Measurements from ENCODE around the gene ENDOV.

DNA sequence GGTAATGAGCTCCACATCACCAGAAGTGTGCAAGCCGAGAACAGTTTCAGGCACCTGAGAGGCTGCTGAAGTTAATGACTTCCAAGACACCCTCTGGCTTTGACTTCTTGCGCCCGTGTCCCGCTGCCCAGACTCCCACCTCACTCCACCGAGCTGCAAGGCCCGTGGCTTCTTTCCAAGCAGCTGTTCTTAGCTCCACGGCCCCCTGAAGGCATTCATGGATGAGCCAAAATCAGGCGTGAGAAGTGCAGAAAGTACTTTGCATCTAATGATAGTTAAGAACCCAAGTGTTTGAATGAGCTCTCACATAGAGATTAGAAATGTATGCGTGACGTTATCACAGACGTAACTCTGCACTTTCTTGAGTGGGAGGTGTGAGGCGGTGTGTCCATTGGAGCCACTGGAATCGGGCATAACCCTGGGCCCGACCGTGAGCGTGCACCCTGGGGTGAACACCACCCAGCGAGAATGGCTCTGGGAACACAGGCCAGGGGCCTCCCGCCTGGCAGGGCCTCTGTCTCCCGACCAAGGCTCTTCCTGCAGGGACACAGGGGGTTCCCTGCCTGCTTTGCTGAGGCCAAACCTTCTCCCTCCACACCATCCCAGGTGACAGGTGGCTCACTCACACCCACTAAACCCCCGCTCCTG lies 50.5 kb downstream of the ENDOV start:
- TF ChIP-seq, protein P1, sequence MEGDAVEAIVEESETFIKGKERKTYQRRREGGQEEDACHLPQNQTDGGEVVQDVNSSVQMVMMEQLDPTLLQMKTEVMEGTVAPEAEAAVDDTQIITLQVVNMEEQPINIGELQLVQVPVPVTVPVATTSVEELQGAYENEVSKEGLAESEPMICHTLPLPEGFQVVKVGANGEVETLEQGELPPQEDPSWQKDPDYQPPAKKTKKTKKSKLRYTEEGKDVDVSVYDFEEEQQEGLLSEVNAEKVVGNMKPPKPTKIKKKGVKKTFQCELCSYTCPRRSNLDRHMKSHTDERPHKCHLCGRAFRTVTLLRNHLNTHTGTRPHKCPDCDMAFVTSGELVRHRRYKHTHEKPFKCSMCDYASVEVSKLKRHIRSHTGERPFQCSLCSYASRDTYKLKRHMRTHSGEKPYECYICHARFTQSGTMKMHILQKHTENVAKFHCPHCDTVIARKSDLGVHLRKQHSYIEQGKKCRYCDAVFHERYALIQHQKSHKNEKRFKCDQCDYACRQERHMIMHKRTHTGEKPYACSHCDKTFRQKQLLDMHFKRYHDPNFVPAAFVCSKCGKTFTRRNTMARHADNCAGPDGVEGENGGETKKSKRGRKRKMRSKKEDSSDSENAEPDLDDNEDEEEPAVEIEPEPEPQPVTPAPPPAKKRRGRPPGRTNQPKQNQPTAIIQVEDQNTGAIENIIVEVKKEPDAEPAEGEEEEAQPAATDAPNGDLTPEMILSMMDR (IDR thresholded peaks at IDR 0.05): no peak
- no peak for TF ChIP-seq POLR2A (IDR thresholded peaks at IDR 0.05)
